Left renal pelvis (tissue), 4 donors: Measurements from ENCODE around the gene NRSN2. TPM values are rescaled to one million over a fixed set of nuclear protein-coding genes. Genes with fewer than 3 reads are reported as not detected.
"Not testable (repeated sequence)": the region's sequence is repeated elsewhere in the genome, so short reads cannot be mapped to it uniquely, and the experiment has no call there.

ENCODE experiments used
- DNase-seq, 4 donors: peaks; one replicate each; pipeline ENCODE4 v3.0.0-alpha.2; 2013; ENCODE audit warnings: low read depth in 4 of 4, low spot score in 3 of 4
- polyA plus RNA-seq, 4 donors: library from polyadenylated mRNA; unstranded; fragments of 120-200 nt; gene quantifications; one replicate each; pipeline ENCODE4 v1.2.1, GENCODE V29; 2013; ENCODE audit not compliant: insufficient read length in 4 of 4

NRSN2 gene
- polyA plus RNA-seq, 4 donors: 39.5 to 52.2 (median 46.3) TPM

- peak in 3 of 4 donors; percentile 85 to 91 (median 89) for DNase-seq
Observed at GRCh38 chr20:347640-348484, 951 bp downstream of the NRSN2 start.

- DNase-seq: no peak
Observed at GRCh38 chr20:348972-349841, 2.3 kb downstream of the NRSN2 start.

DNA sequence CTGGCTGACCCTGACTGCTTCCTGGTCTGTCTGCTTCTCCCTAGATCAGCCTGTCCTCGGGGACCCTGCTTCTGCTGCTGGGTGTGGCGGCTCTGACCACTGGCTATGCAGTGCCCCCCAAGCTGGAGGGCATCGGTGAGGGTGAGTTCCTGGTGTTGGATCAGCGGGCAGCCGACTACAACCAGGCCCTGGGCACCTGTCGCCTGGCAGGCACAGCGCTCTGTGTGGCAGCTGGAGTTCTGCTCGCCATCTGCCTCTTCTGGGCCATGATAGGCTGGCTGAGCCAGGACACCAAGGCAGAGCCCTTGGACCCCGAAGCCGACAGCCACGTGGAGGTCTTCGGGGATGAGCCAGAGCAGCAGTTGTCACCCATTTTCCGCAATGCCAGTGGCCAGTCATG, 6.3 kb downstream of the NRSN2 start:
- DNase-seq: no peak

DNA sequence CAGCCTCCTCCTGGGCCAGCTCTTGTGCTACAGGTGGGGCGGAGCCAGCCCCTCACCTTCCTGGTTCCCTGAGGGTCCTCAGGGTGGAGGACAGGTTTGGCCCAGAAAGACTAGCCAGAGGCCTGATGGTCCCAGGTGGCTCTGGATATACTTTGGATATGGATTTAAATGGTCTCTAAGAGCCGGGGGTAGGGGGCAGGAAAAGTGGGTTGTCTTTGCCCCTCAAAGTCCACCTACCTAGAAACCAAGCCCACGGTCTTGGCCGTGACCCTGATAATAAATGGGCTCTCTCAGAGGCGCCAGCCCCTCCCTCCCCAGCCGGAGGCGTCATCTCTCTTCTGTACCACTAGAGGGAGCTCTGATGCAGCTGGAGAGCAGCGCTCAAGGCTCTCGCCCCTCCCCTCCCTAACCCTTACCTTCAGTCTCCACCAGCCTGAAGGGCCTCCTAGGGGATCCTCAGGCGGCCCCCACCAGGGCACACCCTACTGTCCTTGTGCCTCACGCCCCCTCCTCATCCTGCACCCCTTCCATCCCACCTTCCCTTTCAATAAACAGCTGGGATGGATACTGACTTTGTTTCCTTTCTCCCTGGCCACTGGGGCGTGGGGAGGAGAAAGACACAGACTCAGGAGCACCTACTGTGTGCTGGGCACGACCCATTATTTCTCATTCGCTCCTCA, 7.5 kb downstream of the NRSN2 start:
- peak in 2 of 4 donors; percentile 70 to 71 for DNase-seq

DNA sequence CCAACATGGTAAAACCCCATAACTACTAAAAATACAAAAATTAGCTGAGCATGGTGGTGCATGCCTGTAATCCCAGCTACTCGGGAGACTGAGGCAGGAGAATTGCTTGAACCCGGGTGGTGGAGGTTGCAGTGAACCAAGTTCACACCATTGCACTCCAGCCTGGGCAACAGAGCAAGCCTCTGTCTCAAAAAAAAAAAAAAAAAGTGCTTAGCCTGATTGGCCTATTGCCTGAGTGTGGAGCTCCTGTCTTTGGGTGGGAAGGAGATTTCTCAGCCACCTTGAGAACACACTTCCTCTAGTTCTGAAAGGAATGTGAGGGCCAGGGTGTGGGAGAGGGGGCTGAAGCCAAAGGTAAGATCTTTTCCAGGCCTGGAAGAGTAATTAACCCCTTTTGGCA, 9.2 kb downstream of the NRSN2 start:
- not testable (repeated sequence) for DNase-seq

GRCh38 chr20:356745-357144, 9.8 kb downstream of the NRSN2 start:
- DNase-seq: no peak

- DNase-seq: no peak
Observed at GRCh38 chr20:358891-359555, 12.1 kb downstream of the NRSN2 start.

GRCh38 chr20:361561-361960, 14.7 kb downstream of the NRSN2 start:
- DNase-seq: no peak

- DNase-seq: no peak
Observed at GRCh38 chr20:362271-363254, 15.7 kb downstream of the NRSN2 start.

- DNase-seq: no peak
Observed at GRCh38 chr20:363319-364078, 16.6 kb downstream of the NRSN2 start.

- no peak for DNase-seq
Observed at GRCh38 chr20:364905-365794, 18.2 kb downstream of the NRSN2 start.

DNA sequence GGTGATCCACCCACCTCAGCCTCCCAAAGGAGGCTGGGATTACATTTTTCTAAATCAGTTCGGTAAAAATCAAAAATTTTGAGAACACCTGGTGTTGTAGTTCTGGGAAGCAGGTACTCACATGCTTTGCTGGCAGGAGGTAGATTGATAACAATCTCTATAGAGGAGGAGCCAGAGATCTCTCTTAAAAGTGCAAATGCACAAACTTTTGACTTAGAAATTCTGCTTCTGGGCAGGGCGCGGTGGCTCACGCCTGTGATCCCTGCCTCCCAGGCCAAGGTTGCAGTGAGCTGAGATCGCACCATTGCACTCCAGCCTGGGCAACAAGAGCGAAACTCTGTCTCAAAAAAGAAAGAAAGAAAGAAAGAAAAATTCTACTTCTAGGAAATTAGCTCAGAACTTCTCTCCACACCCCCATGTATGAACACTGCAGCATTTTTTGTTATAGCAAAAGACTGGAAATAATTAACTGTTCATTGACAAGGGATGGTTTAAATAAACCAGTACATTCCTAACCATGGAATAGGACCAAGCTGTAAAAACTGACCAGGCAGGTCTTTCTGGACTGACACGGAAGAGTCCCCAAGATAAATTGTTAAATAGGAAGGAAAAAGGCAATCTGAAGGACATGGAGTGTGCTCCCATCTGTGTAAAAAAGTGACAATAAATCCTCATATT, 19.3 kb downstream of the NRSN2 start:
- no peak for DNase-seq

DNA sequence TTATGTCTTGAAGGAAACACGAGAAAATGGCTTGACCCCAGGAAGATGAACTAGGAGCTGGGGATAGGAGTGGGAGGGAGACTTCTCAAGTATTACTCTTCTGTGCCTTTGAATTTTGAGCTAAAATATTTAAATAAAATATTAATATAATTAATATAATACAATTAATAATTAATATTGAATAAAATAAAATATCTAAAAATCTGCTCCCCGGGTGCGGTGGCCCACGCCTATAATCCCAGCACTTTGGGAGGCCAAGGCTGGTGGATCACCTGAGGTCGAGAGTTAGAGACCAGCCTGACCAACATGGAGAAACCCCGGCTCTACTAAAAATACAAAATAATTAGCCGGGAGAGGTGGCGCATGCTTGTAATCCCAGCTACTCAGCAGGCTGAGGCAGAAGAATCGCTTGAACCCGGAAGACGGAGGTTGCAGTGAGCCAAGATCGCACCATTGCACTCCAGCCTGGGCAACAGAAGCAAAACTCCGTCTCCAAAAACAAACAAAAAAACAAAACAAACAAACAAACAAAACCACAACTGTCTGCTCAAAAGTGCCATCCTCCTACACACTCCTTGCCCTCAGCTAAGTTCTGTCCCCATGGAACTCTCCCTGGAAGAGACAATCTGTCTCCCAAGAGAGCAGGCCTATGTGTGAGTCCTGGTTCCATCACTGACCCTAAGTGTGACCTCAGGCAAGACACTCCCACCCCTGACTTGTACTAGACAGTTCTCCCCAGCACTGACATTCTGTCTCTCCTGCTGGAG, 20.0 kb downstream of the NRSN2 start:
- DNase-seq: no peak

GRCh38 chr20:367486-367887, 20.6 kb downstream of the NRSN2 start:
- no peak for DNase-seq

DNA sequence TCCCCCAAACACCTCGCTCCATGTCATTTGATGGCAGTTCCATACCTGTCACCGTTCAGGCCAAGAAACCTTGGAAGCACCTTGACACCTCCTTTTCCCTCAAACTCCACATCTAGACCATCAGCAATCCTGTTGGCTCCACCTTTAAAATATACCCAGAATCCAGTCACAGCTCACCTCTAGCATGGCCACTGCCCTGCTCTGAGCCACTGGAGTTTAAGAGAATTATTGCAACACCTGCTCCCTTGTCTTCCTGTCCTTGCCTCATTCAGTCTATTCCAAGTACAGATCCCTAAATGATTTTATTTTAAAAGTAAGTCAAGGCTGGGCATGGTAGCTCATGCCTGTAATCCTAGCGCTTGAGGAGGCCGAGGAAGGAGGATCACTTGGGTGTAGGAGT, 22.0 kb downstream of the NRSN2 start:
- DNase-seq: no peak

- no peak for DNase-seq
Observed at GRCh38 chr20:370151-370600, 23.3 kb downstream of the NRSN2 start.
